GM23248 (cell line): Measurements from ENCODE around the gene RASAL3.

Source experiments
- EZH2 ChIP-seq: fragments of 200-600 bp; sonication (generic); IDR thresholded peaks from 2 replicates; pipeline ENCODE4 v1.6.1; 2018; ENCODE audit warnings: antibody characterized with exemption, mild to moderate bottlenecking; ENCODE audit not compliant: insufficient read depth, poor library complexity, severe bottlenecking
- EZH2phosphoT487 ChIP-seq: fragments of 200-600 bp; sonication (generic); IDR thresholded peaks from 2 replicates; pipeline ENCODE4 v1.6.1; 2018; ENCODE audit warnings: antibody characterized with exemption, moderate library complexity, mild to moderate bottlenecking, low read depth; ENCODE audit not compliant: insufficient read depth

DNA sequence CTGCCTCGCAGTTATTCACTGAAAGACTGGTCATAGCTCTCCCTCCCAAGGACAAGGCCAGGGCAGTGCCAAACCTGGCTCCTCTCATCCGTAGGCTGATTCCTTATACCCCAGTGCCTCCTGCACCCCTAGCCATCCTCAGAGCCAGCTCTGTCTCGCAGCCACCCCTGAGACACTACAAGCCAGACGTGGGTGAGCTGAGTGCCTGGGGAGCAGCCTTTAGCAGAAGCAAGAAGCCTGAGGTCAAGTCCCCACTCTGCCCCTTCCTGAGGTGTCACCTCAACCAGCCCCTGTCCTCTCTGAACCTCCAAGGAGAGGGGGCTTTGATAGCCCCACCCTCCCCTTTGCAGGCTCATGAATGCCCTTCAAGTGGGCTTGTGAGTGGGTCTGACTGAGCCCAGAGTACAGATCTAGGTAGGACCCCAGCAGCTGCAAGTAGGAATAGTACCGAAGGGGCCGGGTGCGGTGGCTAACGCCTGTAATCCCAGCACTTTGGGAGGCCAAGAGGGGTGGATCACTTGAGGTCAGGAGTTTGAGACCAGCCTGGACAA lies 30.8 kb downstream of the RASAL3 start:
- TF ChIP-seq EZH2 (no peak), EZH2phosphoT487 (no peak)
